GM12878 (cell line): Measurements from ENCODE around the gene LRRC3. TPM values are rescaled to one million over a fixed set of nuclear protein-coding genes. Genes with fewer than 3 reads are reported as not detected.

Experiments used
- ATAC-seq: fragments of 200-7000 bp; cut with Tn5 transposase; 3 replicates; pipeline ENCODE4 v1.9.1; 2020; ENCODE audit warnings: mild to moderate bottlenecking, moderate library complexity
- BruUV-seq: library from RNA; stranded (reverse); fragments of 400-500 nt; replicated peaks from 2 replicates; lab custom pipeline; 2021; lab: Mats Ljungman, UMichigan
- CTCF ChIA-PET: fragments of 300-600 bp; sonication (Branson Sonifier 250); formaldehyde crosslinking; extraction: SDS; loops from one replicate; lab custom pipeline; 2021; ENCODE audit warnings: inconsistent platforms; lab: Yijun Ruan, JAX
- POLR2A ChIA-PET: fragments of 350-600 bp; formaldehyde crosslinking; extraction: SDS; loops from one replicate; lab custom pipeline; 2021; ENCODE audit warnings: inconsistent platforms; lab: Charles Lee
- RAD21 ChIA-PET: fragments of 300-600 bp; sonication (Branson Sonifier 250); formaldehyde crosslinking; loops from one replicate; lab custom pipeline; 2023; ENCODE audit warnings: antibody characterized with exemption; ENCODE audit not compliant: unreplicated experiment; lab: Charles Lee
- SMC1A ChIA-PET: fragments of 300-600 bp; sonication (Branson Sonifier 250); formaldehyde crosslinking; loops from one replicate; lab custom pipeline; 2023; ENCODE audit not compliant: unreplicated experiment, uncharacterized antibody; lab: Charles Lee
- DNase-seq: peaks from one replicate; pipeline ENCODE4 v3.0.0-alpha.2; 2011; ENCODE audit warnings: low read depth, low spot score
- FAIRE-seq: peaks from 3 replicates; lab custom pipeline; 2011; peaks lifted over from hg19 to GRCh38; lab: Jason Lieb, UNC
- H2AFZ ChIP-seq: 2 replicates; pipeline ENCODE4 v1.6.0; 2011; ENCODE audit warnings: low read depth, low read length, control low read depth; ENCODE audit not compliant: control insufficient read depth
- H3K27ac ChIP-seq: 2 replicates; pipeline ENCODE4 v1.5.1; 2011; ENCODE audit warnings: control low read depth; ENCODE audit not compliant: control insufficient read depth, insufficient read depth
- H3K27me3 ChIP-seq, 2 experiments: replicated peaks in 1 of 2; 2 replicates each; pipeline versions ENCODE4 v1.6.0 to v1.6.1; 2011; ENCODE audit warnings: low read length in 1 of 2; ENCODE audit not compliant: control insufficient read depth in 2 of 2, insufficient read depth in 2 of 2
- H3K36me3 ChIP-seq, 2 experiments: 2 replicates each; pipeline ENCODE4 v1.5.1; 2011; ENCODE audit warnings: low read length in 1 of 2; ENCODE audit not compliant: control insufficient read depth in 2 of 2, insufficient read depth in 2 of 2
- H3K4me1 ChIP-seq: 2 replicates; pipeline ENCODE4 v1.6.1; 2011; ENCODE audit warnings: mild to moderate bottlenecking, low read length, moderate library complexity, mixed read lengths; ENCODE audit not compliant: control insufficient read depth, insufficient read depth
- H3K4me2 ChIP-seq: 2 replicates; pipeline ENCODE4 v1.6.0; 2011; ENCODE audit warnings: control low read depth; ENCODE audit not compliant: control insufficient read depth, insufficient read depth
- H3K4me3 ChIP-seq: fragments of 200-600 bp; sonication (generic); 2 replicates; pipeline ENCODE4 v1.5.1; 2016
- H3K79me2 ChIP-seq: 2 replicates; pipeline ENCODE4 v1.6.0; 2011; ENCODE audit warnings: low read length; ENCODE audit not compliant: control insufficient read depth, insufficient read depth
- H3K9ac ChIP-seq: 2 replicates; pipeline ENCODE4 v1.8.0; 2011; ENCODE audit warnings: low read length, control low read depth, mixed read lengths; ENCODE audit not compliant: control insufficient read depth, insufficient read depth
- H3K9me3 ChIP-seq: replicated peaks from 3 replicates; pipeline ENCODE4 v1.5.1; 2011; ENCODE audit warnings: mild to moderate bottlenecking, low read length; ENCODE audit not compliant: control insufficient read depth, insufficient read depth
- H4K20me1 ChIP-seq: 2 replicates; pipeline ENCODE4 v1.6.0; 2011; ENCODE audit not compliant: control insufficient read depth, insufficient read depth
- BACH1 ChIP-seq: fragments of 450-650 bp; IDR thresholded peaks from 2 replicates; pipeline ENCODE4 v1.6.1; 2017; ENCODE audit warnings: mild to moderate bottlenecking, borderline replicate concordance
- CBX5 ChIP-seq: sonication (generic); IDR thresholded peaks from 2 replicates; pipeline ENCODE4 v1.6.1; 2016; ENCODE audit warnings: low read depth, moderate library complexity, mild to moderate bottlenecking, inconsistent platforms
- CHD2 ChIP-seq: IDR thresholded peaks from 2 replicates; pipeline ENCODE4 v1.6.1; 2011; ENCODE audit warnings: low read depth, low read length, improper control_type of control experiment, borderline replicate concordance
- HDAC6 ChIP-seq: fragments of 200-600 bp; sonication (generic); IDR thresholded peaks from one replicate; pipeline ENCODE4 v1.8.0; 2017; ENCODE audit warnings: antibody characterized with exemption; ENCODE audit not compliant: unreplicated experiment
- HDGF ChIP-seq: fragments of 450-650 bp; IDR thresholded peaks from 2 replicates; pipeline ENCODE4 v1.6.1; 2016; ENCODE audit warnings: antibody characterized with exemption
- KAT2A ChIP-seq: conservative IDR thresholded peaks from 2 replicates; pipeline ENCODE4 v1.6.1; 2011; ENCODE audit warnings: low read depth, low read length; ENCODE audit not compliant: control insufficient read depth
- KDM1A ChIP-seq: fragments of 200-600 bp; sonication (generic); IDR thresholded peaks from 2 replicates; pipeline ENCODE4 v1.6.1; 2016; ENCODE audit warnings: borderline replicate concordance
- PKNOX1 ChIP-seq: fragments of 450-650 bp; IDR thresholded peaks from 2 replicates; pipeline ENCODE4 v1.6.1; 2016; ENCODE audit warnings: mild to moderate bottlenecking
- STAT3 ChIP-seq: IDR thresholded peaks from 2 replicates; pipeline ENCODE4 v1.6.1; 2011; ENCODE audit warnings: low read depth, low read length, improper control_type of control experiment
- SUPT20H ChIP-seq: IDR thresholded peaks from 2 replicates; pipeline ENCODE4 v1.6.1; 2011; ENCODE audit warnings: low read depth, mild to moderate bottlenecking, low read length, moderate library complexity, borderline replicate concordance; ENCODE audit not compliant: control insufficient read depth
- SUZ12 ChIP-seq: fragments of 200-600 bp; sonication (generic); IDR thresholded peaks from one replicate; pipeline ENCODE4 v1.6.1; 2018; ENCODE audit warnings: antibody characterized with exemption, mild to moderate bottlenecking; ENCODE audit not compliant: unreplicated experiment
- TAF1 ChIP-seq: IDR thresholded peaks from 2 replicates; pipeline ENCODE4 v1.6.1; 2011; ENCODE audit warnings: mild to moderate bottlenecking, low read depth, low read length, borderline replicate concordance
- ZNF274 ChIP-seq: IDR thresholded peaks from one replicate; pipeline ENCODE4 v1.8.0; 2011; ENCODE audit not compliant: insufficient read length, insufficient read depth
- WGBS: methylation state at CpG from one replicate; pipeline ENCODE4 v1.1.6; 2016; ENCODE audit warnings: low lambda C conversion rate; ENCODE audit not compliant: insufficient replicate concordance, insufficient coverage; ENCODE audit errors: missing lambda C conversion rate; 5-methylcytosine and 5-hydroxymethylcytosine counted together
- in situ Hi-C: fragments of 300-500 bp; cut with MboI; formaldehyde crosslinking; loops from 9 replicates; pipeline ENCODE4 v1.14.3; 2018; ENCODE audit warnings: mixed read lengths
- intact Hi-C: fragments of 100-400 bp; cut with micrococcal nuclease; formaldehyde crosslinking; loops from one replicate; pipeline ENCODE4 v1.14.2; 2022; ENCODE audit not compliant: unreplicated experiment
- polyA plus RNA-seq, 11 experiments: library from polyadenylated mRNA; depleted of rRNA in 4 of 11; unstranded in 6 of 11; stranded (reverse) in 5 of 11; fragments of >200 nt; fragmentation: Nextera tagmentation in 4 of 11; fragmentation: Illumina TruSeq in 1 of 11; extraction: Ambion mirVana in 4 of 11; extraction: Trizol in 1 of 11; gene quantifications; 1 replicate in 1 of 11; 2 replicates in 10 of 11; pipeline versions ENCODE4 v1.2.1 to v1.2.3, GENCODE V29; 2011 to 2016; ENCODE audit warnings: inconsistent platforms in 2 of 11, missing spikeins in 2 of 11, low read depth in 1 of 11
- total RNA-seq, 4 experiments: library from RNA; depleted of rRNA in 3 of 4; stranded (reverse); fragments of >200 nt in 3 of 4; fragmentation: Illumina TruSeq in 1 of 4; extraction: Trizol in 1 of 4; gene quantifications; 2 replicates each; pipeline versions ENCODE4 v1.2.1 to v1.2.3, GENCODE V29; 2013 to 2021

The LRRC3 gene
- total and polyA plus RNA-seq, 10 of the 15 experiments (the other 5 are each of a cell fraction or from before 2014, with no cell fraction given), result 0.02 to 0.31 (median 0.09) TPM; not detected in 1

- H3K27me3 ChIP-seq, result no peaks in the 10 kb centered on the region
- H3K36me3 ChIP-seq, result no peaks in the 10 kb centered on the region
- in situ Hi-C loops (no loop called here), intact Hi-C loops (no loop called here)
- H4K20me1 ChIP-seq, result no peaks in the 10 kb centered on the region
- CTCF ChIA-PET, result no interaction called here
- RAD21 ChIA-PET, result no interaction called here
- 17% methylated on average over 10 of the region's 43 CpGs for WGBS
- H3K79me2 ChIP-seq, result no peaks in the 10 kb centered on the region
- no TSS peak for BruUV-seq
- TF ChIP-seq KAT2A (no peak), STAT3 (no peak), HDAC6 (no peak), ZNF274 (no peak), CBX5 (no peak), HDGF (no peak), BACH1 (no peak), PKNOX1 (no peak), CHD2 (no peak), SUPT20H (no peak), SUZ12 (no peak), KDM1A (no peak), TAF1 (no peak)
- ATAC-seq (no peak), FAIRE-seq (no peak), DNase-seq (no peak)
- no peak overlapping the region for H3K4me2 ChIP-seq
- H3K4me1 ChIP-seq, result no peaks in the 10 kb centered on the region
- no peak overlapping the region for H3K4me3 ChIP-seq
- H3K27ac ChIP-seq, result no peak overlapping the region
- H3K9ac ChIP-seq, result no peak overlapping the region
- SMC1A ChIA-PET, result no interaction called here
- POLR2A ChIA-PET, result no interaction called here
- H2AFZ ChIP-seq, result no peak overlapping the region
- no peaks in the 10 kb centered on the region; the same call in 2 of the 3 replicates for H3K9me3 ChIP-seq
Measured at GRCh38 chr21:44484498-44485253, 29.4 kb downstream of the LRRC3 start.
